Breast epithelium (tissue), 3 donors: ENCODE results near the gene COCH.

Experiments
- CTCF ChIP-seq, 3 donors: fragments of 450-650 bp; IDR thresholded peaks; one replicate each; pipeline ENCODE4 v1.5.1; 2016 to 2017; ENCODE audit warnings: antibody characterized with exemption in 3 of 3, mild to moderate bottlenecking in 3 of 3, moderate library complexity in 3 of 3
- POLR2AphosphoS5 ChIP-seq, 3 donors: sonication (generic); formaldehyde crosslinking; IDR thresholded peaks; one replicate each; pipeline ENCODE4 v1.6.1; 2017; ENCODE audit warnings: antibody characterized with exemption in 3 of 3

GRCh38 chr14:30853946-30854345 is 20.4 kb upstream of the COCH start:
- TF ChIP-seq CTCF (IDR thresholded peaks at IDR 0.05) (no peak), POLR2AphosphoS5 (IDR thresholded peaks at IDR 0.05) (no peak)
